Caco-2 (cell line): ENCODE data around the gene ZFP1. TPM values are rescaled to one million over a fixed set of nuclear protein-coding genes. Genes with fewer than 3 reads are reported as not detected.
"Not testable (repeated sequence)": the region's sequence is repeated elsewhere in the genome, so short reads cannot be mapped to it uniquely, and the experiment has no call there.

ENCODE experiments used
- BruUV-seq: library from RNA; stranded (reverse); fragments of 400-500 nt; replicated peaks from 2 replicates; lab custom pipeline; 2021; lab: Mats Ljungman, UMichigan
- CTCF ChIA-PET: fragments of 300-600 bp; sonication (Branson Sonifier 250); formaldehyde crosslinking; loops from one replicate; lab custom pipeline; 2022; ENCODE audit warnings: antibody characterized with exemption; lab: Charles Lee
- POLR2A ChIA-PET: fragments of 300-600 bp; sonication (Branson Sonifier 250); formaldehyde crosslinking; loops from one replicate; lab custom pipeline; 2022; ENCODE audit warnings: antibody characterized with exemption; lab: Charles Lee
- DNase-seq, 2 experiments: peaks; one replicate each; pipeline versions ENCODE4 v3.0.0 to v3.0.0-alpha.2; 2020 to 2022
- H3K27me3 ChIP-seq: replicated peaks from 2 replicates; pipeline ENCODE4 v1.6.0; 2011; ENCODE audit warnings: low read length; ENCODE audit not compliant: control insufficient read depth, insufficient read depth
- H3K36me3 ChIP-seq: 2 replicates; pipeline ENCODE4 v1.5.1; 2011; ENCODE audit warnings: low read length; ENCODE audit not compliant: control insufficient read depth, insufficient read depth
- H3K4me1 ChIP-seq: fragments of 250-450 bp; sonication (Bioruptor Pico); 2 replicates; pipeline ENCODE4 v1.5.1; 2020; ENCODE audit warnings: mild to moderate bottlenecking
- H3K4me3 ChIP-seq: 2 replicates; pipeline ENCODE4 v1.5.1; 2011; ENCODE audit warnings: low read depth, mild to moderate bottlenecking, control low read depth, low read length
- H3K9me3 ChIP-seq: fragments of 250-450 bp; sonication (Bioruptor Pico); 2 replicates; pipeline ENCODE4 v1.5.1; 2020; ENCODE audit warnings: mild to moderate bottlenecking, moderate library complexity
- H3K27ac Mint-ChIP-seq: one replicate; pipeline ENCODE4 v1.8.0; 2022; ENCODE audit warnings: mixed read lengths; ENCODE audit not compliant: unreplicated experiment
- H3K27me3 Mint-ChIP-seq: one replicate; pipeline ENCODE4 v1.8.0; 2022; ENCODE audit warnings: mixed read lengths; ENCODE audit not compliant: insufficient read depth, unreplicated experiment
- H3K36me3 Mint-ChIP-seq: one replicate; pipeline ENCODE4 v1.8.0; 2022; ENCODE audit warnings: mild to moderate bottlenecking, mixed read lengths; ENCODE audit not compliant: insufficient read depth, unreplicated experiment
- H3K4me1 Mint-ChIP-seq: one replicate; pipeline ENCODE4 v1.8.0; 2022; ENCODE audit warnings: low read depth, mixed read lengths; ENCODE audit not compliant: unreplicated experiment
- H3K4me3 Mint-ChIP-seq: one replicate; pipeline ENCODE4 v1.8.0; 2022; ENCODE audit warnings: mild to moderate bottlenecking, moderate library complexity, mixed read lengths; ENCODE audit not compliant: unreplicated experiment
- H3K9me3 Mint-ChIP-seq: one replicate; pipeline ENCODE4 v1.8.0; 2022; ENCODE audit warnings: mixed read lengths; ENCODE audit not compliant: unreplicated experiment
- intact Hi-C: fragments of 100-400 bp; cut with micrococcal nuclease; formaldehyde crosslinking; loops from one replicate; pipeline ENCODE4 v1.10.0; 2022; ENCODE audit not compliant: unreplicated experiment
- total RNA-seq: library from RNA; stranded (reverse); gene quantifications from 2 replicates; pipeline ENCODE4 v1.2.3, GENCODE V29; 2022
- TF ChIP-seq, protein P1 (sequence below), 2 experiments: fragments of 200-600 bp in 1 of 2; IDR thresholded peaks; 1 replicate in 1 of 2; 2 replicates in 1 of 2; pipeline versions ENCODE4 v1.5.1 to v1.8.0; 2011 to 2022; ENCODE audit warnings: antibody characterized with exemption in 1 of 2, control low read depth in 1 of 2, inconsistent platforms in 1 of 2, low read depth in 1 of 2, low read length in 1 of 2, mild to moderate bottlenecking in 1 of 2, moderate library complexity in 1 of 2; ENCODE audit not compliant: insufficient read depth in 1 of 2, severe bottlenecking in 1 of 2, unreplicated experiment in 1 of 2

ZFP1 gene
- total RNA-seq, 1 experiment from 2014 or later, result 11.4 TPM

GRCh38 chr16:75127713-75128415, 20.5 kb upstream of the ZFP1 start:
- peak; percentile 67 to 85 for DNase-seq
- TF ChIP-seq, protein P1, sequence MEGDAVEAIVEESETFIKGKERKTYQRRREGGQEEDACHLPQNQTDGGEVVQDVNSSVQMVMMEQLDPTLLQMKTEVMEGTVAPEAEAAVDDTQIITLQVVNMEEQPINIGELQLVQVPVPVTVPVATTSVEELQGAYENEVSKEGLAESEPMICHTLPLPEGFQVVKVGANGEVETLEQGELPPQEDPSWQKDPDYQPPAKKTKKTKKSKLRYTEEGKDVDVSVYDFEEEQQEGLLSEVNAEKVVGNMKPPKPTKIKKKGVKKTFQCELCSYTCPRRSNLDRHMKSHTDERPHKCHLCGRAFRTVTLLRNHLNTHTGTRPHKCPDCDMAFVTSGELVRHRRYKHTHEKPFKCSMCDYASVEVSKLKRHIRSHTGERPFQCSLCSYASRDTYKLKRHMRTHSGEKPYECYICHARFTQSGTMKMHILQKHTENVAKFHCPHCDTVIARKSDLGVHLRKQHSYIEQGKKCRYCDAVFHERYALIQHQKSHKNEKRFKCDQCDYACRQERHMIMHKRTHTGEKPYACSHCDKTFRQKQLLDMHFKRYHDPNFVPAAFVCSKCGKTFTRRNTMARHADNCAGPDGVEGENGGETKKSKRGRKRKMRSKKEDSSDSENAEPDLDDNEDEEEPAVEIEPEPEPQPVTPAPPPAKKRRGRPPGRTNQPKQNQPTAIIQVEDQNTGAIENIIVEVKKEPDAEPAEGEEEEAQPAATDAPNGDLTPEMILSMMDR (IDR thresholded peaks at IDR 0.05; ENCODE audit: insufficient read depth in 1 of 2, low read depth in 1 of 2, low read length in 1 of 2, severe bottlenecking in 1 of 2, unreplicated experiment in 1 of 2), result no peak
- peaks cover 3% of the 10 kb centered on the region for H3K36me3 ChIP-seq
- H3K4me3 ChIP-seq, result no peak overlapping the region
- Mint-ChIP-seq H3K4me1 (peaks cover 26% of the 10 kb centered on the region), H3K9me3 (no peaks in the 10 kb centered on the region), H3K36me3 (no peaks in the 10 kb centered on the region), H3K27ac (peak overlapping the region; percentile 69), H3K27me3 (no peaks in the 10 kb centered on the region), H3K4me3 (peak overlapping the region; percentile 19)
- intact Hi-C loops, result loop anchor here (1.0 kb wide), 1 partner anchor 20 kb away; the partner anchor contains the start of gene ZFP1
- H3K9me3 ChIP-seq, result peaks cover 2% of the 10 kb centered on the region
- H3K27me3 ChIP-seq, result no peaks in the 10 kb centered on the region
- CTCF ChIA-PET, result no interaction called here
- TSS peak; percentile 16 for BruUV-seq
- POLR2A ChIA-PET, result interaction anchor here (0.6 kb wide), 2 partner anchors 29 to 274 kb away, joined by 6 read pairs; no protein-coding TSS in a partner anchor
- H3K4me1 ChIP-seq, result peaks cover 45% of the 10 kb centered on the region

DNA sequence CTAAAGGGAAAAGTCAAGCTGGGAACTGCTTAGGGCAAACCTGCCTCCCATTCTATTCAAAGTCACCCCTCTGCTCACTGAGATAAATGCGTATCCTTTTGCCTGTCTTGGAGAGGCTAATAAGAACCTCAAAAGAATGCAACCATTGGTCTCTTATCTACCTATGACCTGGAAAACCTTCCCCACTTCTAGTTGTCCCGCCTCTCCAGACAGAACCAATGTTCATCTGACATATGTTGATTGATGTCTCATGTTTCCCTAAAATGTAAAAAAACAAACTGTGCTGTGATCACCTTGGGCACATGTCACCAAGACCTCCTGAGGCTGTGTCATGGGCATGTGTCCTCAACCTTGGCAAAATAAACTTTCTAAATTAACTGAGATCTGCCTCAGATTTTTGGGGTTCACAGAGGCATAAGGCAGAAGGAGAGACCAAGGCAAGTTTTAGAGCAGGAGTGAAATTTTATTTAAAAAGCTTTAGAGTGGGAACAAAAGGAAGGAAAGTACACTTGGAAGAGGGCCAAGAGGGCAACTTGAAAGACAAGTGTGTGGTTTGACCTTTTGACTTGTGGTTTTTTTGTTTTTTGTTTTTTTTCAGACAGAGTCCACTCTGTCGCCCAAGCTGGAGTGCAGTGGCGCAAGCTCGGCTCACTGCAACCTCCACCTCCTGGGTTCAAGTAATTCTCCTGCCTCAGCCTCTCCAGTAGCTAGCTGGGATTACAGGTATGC, 18.7 kb upstream of the ZFP1 start:
- H3K4me3 ChIP-seq, H3K36me3 Mint-ChIP-seq, H3K9me3 Mint-ChIP-seq, H3K27me3 ChIP-seq, H3K9me3 ChIP-seq, H3K27me3 Mint-ChIP-seq, H3K36me3 ChIP-seq: not testable (repeated sequence)
- Mint-ChIP-seq H3K4me3 (peak overlapping the region; percentile 12), H3K27ac (peak overlapping the region; percentile 61), H3K4me1 (peaks cover 26% of the 10 kb centered on the region)
- POLR2A ChIA-PET, result interaction anchor here (0.7 kb wide), 1 partner anchor 144 kb away, joined by 9 read pairs; no protein-coding TSS in a partner anchor
- peak in 1 of 2 experiments; percentile 63 for DNase-seq
- intact Hi-C loops, result loop anchor here (1.0 to 2.0 kb wide), 2 partner anchors 267 to 420 kb away; no protein-coding TSS in a partner anchor
- BruUV-seq, result TSS peak; percentile 13
- H3K4me1 ChIP-seq, result peaks cover 45% of the 10 kb centered on the region
- CTCF ChIA-PET, result interaction anchor here (0.6 to 2.3 kb wide), 8 partner anchors 11 to 387 kb away, joined by 3 to 17 read pairs (median 3); partner anchors contain the start of gene ZNRF1

DNA sequence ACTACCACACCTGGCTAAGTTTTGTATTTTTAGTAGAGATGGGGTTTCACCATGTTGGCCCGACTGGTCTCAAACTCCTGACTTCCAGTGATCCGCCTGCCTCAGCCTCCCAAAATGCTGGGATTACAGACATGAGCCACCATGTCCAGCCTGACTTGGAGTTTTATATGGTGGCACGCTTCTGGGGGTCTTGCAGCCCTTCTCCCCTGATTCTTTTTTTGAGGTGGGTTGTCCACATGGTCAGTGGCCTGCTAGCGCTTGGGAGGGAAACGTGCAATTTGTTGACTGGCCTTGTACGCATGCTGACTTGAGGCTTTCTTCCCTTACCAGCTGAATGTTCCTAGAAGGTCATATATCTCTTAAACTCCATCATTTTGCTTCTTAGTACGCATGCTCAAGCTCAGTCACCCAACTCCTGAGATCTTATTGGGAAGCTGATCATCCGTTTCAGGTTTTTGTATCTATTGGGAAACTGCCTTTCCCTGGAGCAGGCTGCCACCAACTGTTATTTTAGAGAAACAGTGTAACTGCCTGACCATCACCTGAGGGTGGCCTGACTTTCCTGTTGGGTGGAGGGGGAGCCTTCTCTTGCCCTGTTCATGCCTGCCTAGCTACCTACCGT, 18.1 kb upstream of the ZFP1 start:
- ChIA-PET POLR2A (interaction anchor here (0.7 kb wide), 1 partner anchor 145 kb away, joined by 9 read pairs; no protein-coding TSS in a partner anchor), CTCF (interaction anchor here (0.6 to 2.3 kb wide), 10 partner anchors 12 to 429 kb away, joined by 3 to 17 read pairs (median 3); partner anchors contain the start of gene ZNRF1)
- Histone ChIP-seq H3K4me1 (peaks cover 45% of the 10 kb centered on the region), H3K4me3 (no peak overlapping the region), H3K9me3 (no peaks in the 10 kb centered on the region), H3K27me3 (no peaks in the 10 kb centered on the region), H3K36me3 (peaks cover 3% of the 10 kb centered on the region)
- H3K4me1 Mint-ChIP-seq, result peaks cover 26% of the 10 kb centered on the region
- peak overlapping the region; percentile 4 for H3K4me3 Mint-ChIP-seq
- intact Hi-C loops, result loop anchor here (1.0 to 2.0 kb wide), 2 partner anchors 267 to 421 kb away; no protein-coding TSS in a partner anchor
- BruUV-seq, result no TSS peak
- H3K9me3 Mint-ChIP-seq, result no peaks in the 10 kb centered on the region
- H3K27me3 Mint-ChIP-seq, result no peaks in the 10 kb centered on the region
- DNase-seq, result peak; percentile 56 to 61
- H3K27ac Mint-ChIP-seq, result peak overlapping the region; percentile 61
- TF ChIP-seq, protein P1 (IDR thresholded peaks at IDR 0.05; ENCODE audit: insufficient read depth in 1 of 2, low read depth in 1 of 2, low read length in 1 of 2, severe bottlenecking in 1 of 2, unreplicated experiment in 1 of 2), result peak in 1 of 2 experiments; percentile 20
- H3K36me3 Mint-ChIP-seq, result peaks cover 6% of the 10 kb centered on the region
